Omental fat pad (tissue), 4 donors: ENCODE measurements around the gene MMS22L. TPM values are rescaled to one million over a fixed set of nuclear protein-coding genes. Genes with fewer than 3 reads are reported as not detected.

Source experiments
- ATAC-seq: fragments of 150-250 bp; one replicate; pipeline ENCODE4 v1.9.1; 2016; ENCODE audit warnings: mild to moderate bottlenecking, moderate library complexity; ENCODE audit not compliant: low FRiP score
- DNase-seq: peaks from one replicate; pipeline ENCODE4 v3.0.0-alpha.2; 2019; ENCODE audit warnings: low spot score
- total RNA-seq, 4 donors: library from RNA; depleted of rRNA; stranded (reverse); fragments of >200 nt; gene quantifications; one replicate each; pipeline ENCODE4 v1.1.0, GENCODE V29; 2016
- TF ChIP-seq, protein P1 (sequence below), 3 donors: fragments of 450-650 bp; IDR thresholded peaks; one replicate each; pipeline ENCODE4 v1.5.1; 2016 to 2017; ENCODE audit warnings: antibody characterized with exemption in 3 of 3, mild to moderate bottlenecking in 3 of 3, moderate library complexity in 2 of 3

Gene MMS22L, protein sequence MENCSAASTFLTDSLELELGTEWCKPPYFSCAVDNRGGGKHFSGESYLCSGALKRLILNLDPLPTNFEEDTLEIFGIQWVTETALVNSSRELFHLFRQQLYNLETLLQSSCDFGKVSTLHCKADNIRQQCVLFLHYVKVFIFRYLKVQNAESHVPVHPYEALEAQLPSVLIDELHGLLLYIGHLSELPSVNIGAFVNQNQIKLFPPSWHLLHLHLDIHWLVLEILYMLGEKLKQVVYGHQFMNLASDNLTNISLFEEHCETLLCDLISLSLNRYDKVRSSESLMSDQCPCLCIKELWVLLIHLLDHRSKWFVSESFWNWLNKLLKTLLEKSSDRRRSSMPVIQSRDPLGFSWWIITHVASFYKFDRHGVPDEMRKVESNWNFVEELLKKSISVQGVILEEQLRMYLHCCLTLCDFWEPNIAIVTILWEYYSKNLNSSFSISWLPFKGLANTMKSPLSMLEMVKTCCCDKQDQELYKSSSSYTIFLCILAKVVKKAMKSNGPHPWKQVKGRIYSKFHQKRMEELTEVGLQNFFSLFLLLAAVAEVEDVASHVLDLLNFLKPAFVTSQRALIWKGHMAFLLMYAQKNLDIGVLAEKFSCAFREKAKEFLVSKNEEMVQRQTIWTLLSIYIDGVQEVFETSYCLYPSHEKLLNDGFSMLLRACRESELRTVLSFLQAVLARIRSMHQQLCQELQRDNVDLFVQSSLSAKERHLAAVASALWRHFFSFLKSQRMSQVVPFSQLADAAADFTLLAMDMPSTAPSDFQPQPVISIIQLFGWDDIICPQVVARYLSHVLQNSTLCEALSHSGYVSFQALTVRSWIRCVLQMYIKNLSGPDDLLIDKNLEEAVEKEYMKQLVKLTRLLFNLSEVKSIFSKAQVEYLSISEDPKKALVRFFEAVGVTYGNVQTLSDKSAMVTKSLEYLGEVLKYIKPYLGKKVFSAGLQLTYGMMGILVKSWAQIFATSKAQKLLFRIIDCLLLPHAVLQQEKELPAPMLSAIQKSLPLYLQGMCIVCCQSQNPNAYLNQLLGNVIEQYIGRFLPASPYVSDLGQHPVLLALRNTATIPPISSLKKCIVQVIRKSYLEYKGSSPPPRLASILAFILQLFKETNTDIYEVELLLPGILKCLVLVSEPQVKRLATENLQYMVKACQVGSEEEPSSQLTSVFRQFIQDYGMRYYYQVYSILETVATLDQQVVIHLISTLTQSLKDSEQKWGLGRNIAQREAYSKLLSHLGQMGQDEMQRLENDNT
- total RNA-seq: 1 to 10 TPM; 2.0 to 9.9 (median 4.7) TPM

- TF ChIP-seq, protein P1, sequence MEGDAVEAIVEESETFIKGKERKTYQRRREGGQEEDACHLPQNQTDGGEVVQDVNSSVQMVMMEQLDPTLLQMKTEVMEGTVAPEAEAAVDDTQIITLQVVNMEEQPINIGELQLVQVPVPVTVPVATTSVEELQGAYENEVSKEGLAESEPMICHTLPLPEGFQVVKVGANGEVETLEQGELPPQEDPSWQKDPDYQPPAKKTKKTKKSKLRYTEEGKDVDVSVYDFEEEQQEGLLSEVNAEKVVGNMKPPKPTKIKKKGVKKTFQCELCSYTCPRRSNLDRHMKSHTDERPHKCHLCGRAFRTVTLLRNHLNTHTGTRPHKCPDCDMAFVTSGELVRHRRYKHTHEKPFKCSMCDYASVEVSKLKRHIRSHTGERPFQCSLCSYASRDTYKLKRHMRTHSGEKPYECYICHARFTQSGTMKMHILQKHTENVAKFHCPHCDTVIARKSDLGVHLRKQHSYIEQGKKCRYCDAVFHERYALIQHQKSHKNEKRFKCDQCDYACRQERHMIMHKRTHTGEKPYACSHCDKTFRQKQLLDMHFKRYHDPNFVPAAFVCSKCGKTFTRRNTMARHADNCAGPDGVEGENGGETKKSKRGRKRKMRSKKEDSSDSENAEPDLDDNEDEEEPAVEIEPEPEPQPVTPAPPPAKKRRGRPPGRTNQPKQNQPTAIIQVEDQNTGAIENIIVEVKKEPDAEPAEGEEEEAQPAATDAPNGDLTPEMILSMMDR (IDR thresholded peaks at IDR 0.05): no peak
- DNase-seq (peak; percentile 91), ATAC-seq (peak; percentile 92)
Observed at GRCh38 chr6:97282726-97283617, at the start of gene MMS22L. MMS22L (minus strand) TSS chr6:97283216; CDS start chr6:97282477, 739 bp downstream.

DNA sequence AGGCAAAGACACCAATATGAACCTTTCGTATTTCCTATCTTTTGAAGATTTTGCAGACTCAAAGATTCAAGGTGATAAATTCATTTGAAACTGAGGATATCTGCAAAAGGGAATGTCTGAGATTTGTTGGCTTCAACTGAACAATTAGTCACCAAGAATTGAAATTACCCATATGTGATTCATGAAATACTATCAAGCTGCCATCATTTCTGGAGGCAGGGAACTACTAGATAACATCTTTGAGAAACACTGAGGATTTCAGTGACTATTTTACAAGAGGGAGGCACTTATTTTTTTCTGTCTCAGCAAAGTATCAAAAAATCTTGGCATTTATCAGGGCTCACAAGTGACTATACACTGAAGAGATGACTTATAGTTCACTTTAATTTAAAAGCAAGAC, 39.8 kb upstream of the MMS22L start:
- DNase-seq (no peak), ATAC-seq (no peak)
- TF ChIP-seq, protein P1 (IDR thresholded peaks at IDR 0.05): no peak

DNA sequence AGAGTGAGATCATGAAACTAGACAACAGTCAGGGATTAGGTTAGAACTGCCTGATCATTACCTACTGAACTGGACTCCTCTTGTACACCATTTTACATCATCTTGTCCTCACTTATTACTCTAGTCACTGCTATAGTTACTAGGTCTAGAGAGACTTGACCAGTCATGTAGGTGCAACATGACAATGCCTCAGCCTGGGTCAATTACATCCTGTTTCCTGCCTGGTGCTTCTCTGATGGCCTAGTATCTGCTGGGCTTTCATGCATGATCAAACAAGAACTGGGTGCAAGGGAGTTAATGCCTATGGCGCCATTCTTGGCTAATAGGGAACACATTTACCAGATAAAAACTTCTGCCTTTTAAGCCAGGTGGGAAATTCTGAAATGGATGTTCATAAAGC, 39.2 kb upstream of the MMS22L start:
- DNase-seq: no peak
- no peak for ATAC-seq
- TF ChIP-seq, protein P1 (IDR thresholded peaks at IDR 0.05): no peak

GRCh38 chr6:97316978-97317377, 34.0 kb upstream of the MMS22L start:
- DNase-seq (no peak), ATAC-seq (no peak)
- TF ChIP-seq, protein P1 (IDR thresholded peaks at IDR 0.05): no peak

DNA sequence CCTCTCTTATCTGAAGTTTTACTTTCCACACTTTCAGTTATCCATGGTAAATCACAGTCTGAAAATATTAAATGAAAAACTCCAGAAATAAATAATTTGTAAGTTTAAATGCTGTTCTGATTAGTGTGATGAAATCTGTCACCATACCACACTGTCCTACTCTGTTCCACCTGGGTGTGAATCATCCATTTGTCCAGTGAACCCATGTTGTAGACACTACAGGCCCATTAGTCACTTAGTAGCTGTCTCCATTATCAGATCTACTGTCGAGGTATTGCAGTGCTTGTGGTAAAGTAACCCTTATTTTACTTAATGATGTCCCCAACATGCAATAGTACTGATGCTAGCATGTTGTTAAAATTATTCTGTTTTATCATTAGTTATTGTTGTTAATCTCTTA, 29.2 kb upstream of the MMS22L start:
- DNase-seq (no peak), ATAC-seq (no peak)
- TF ChIP-seq, protein P1 (IDR thresholded peaks at IDR 0.05): no peak
